Sigmoid colon (tissue), 4 donors: ENCODE measurements around the gene GUCA1A.

ENCODE experiments used
- EP300 ChIP-seq, 4 donors: sonication (generic); formaldehyde crosslinking; IDR thresholded peaks; one replicate each; pipeline ENCODE4 v1.6.1; 2017; ENCODE audit warnings: antibody characterized with exemption in 4 of 4
- POLR2A ChIP-seq, 2 donors: fragments of 450-650 bp; IDR thresholded peaks; one replicate each; pipeline ENCODE4 v1.6.1; 2016; ENCODE audit warnings: antibody characterized with exemption in 2 of 2, mild to moderate bottlenecking in 2 of 2, moderate library complexity in 2 of 2
- TF ChIP-seq, protein P1 (sequence below), 4 experiments: fragments of 450-650 bp in 3 of 4; fragments of 200-600 bp in 1 of 4; IDR thresholded peaks; one replicate each; pipeline ENCODE4 v1.5.1; 2016 to 2019; ENCODE audit warnings: antibody characterized with exemption in 4 of 4, mild to moderate bottlenecking in 3 of 4, moderate library complexity in 2 of 4

GRCh38 chr6:42159431-42160024, 13.6 kb upstream of the GUCA1A start:
- TF ChIP-seq POLR2A (IDR thresholded peaks at IDR 0.05) (no peak), EP300 (IDR thresholded peaks at IDR 0.05) (no peak)
- TF ChIP-seq, protein P1, sequence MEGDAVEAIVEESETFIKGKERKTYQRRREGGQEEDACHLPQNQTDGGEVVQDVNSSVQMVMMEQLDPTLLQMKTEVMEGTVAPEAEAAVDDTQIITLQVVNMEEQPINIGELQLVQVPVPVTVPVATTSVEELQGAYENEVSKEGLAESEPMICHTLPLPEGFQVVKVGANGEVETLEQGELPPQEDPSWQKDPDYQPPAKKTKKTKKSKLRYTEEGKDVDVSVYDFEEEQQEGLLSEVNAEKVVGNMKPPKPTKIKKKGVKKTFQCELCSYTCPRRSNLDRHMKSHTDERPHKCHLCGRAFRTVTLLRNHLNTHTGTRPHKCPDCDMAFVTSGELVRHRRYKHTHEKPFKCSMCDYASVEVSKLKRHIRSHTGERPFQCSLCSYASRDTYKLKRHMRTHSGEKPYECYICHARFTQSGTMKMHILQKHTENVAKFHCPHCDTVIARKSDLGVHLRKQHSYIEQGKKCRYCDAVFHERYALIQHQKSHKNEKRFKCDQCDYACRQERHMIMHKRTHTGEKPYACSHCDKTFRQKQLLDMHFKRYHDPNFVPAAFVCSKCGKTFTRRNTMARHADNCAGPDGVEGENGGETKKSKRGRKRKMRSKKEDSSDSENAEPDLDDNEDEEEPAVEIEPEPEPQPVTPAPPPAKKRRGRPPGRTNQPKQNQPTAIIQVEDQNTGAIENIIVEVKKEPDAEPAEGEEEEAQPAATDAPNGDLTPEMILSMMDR (IDR thresholded peaks at IDR 0.05): no peak
